Uterus (tissue), 2 donors: ENCODE results near the gene HMGCS2.

Source experiments
- CTCF ChIP-seq, 4 experiments: fragments of 200-600 bp in 2 of 4; fragments of 450-650 bp in 2 of 4; sonication (generic) in 2 of 4; IDR thresholded peaks; one replicate each; pipeline ENCODE4 v1.5.1; 2016 to 2019; ENCODE audit warnings: antibody characterized with exemption in 4 of 4, mild to moderate bottlenecking in 2 of 4, moderate library complexity in 1 of 4
- POLR2A ChIP-seq, 2 donors: fragments of 450-650 bp; IDR thresholded peaks; one replicate each; pipeline ENCODE4 v1.6.1; 2016; ENCODE audit warnings: antibody characterized with exemption in 2 of 2, mild to moderate bottlenecking in 1 of 2, moderate library complexity in 1 of 2

- TF ChIP-seq CTCF (IDR thresholded peaks at IDR 0.05) (no peak), POLR2A (IDR thresholded peaks at IDR 0.05) (no peak)
These were observed 25.4 kb downstream of the HMGCS2 start for GRCh38 chr1:119743308-119743707.
